ENCODE results near the gene VTI1A.

The VTI1A gene

GRCh38 chr10:112756235-112756527, 309.2 kb downstream of the VTI1A start:
- DNase-seq (ENCODE audit: low read depth), result no peak

DNA sequence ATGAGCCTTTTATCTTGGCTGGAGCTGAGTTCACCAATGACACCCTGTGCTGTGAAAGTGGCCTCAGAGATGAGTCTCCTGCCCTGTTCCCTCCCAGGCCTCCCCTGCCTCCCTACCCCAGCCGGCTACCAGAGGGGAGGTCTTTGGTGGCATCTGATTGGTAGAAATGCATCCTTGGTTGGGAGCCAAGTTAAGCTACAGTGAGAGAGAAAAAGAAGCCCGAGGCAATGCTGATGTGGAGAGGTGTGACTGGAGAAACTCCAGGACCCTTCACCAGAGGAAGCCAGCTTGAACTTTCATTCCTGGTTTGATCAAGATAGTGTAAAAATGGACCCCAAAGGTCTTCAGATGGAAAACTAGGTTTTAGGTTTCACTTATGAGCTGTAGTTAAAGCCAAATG, 311.9 kb downstream of the VTI1A start:
- DNase-seq (ENCODE audit: low read depth), result no peak

GRCh38 chr10:112759496-112759895, 312.5 kb downstream of the VTI1A start:
- no peak for DNase-seq (ENCODE audit: low read depth)

GRCh38 chr10:112761256-112761655, 314.2 kb downstream of the VTI1A start:
- DNase-seq (ENCODE audit: low read depth), result no peak

GRCh38 chr10:112763916-112764520, 317.0 kb downstream of the VTI1A start:
- DNase-seq (ENCODE audit: low read depth), result no peak

DNA sequence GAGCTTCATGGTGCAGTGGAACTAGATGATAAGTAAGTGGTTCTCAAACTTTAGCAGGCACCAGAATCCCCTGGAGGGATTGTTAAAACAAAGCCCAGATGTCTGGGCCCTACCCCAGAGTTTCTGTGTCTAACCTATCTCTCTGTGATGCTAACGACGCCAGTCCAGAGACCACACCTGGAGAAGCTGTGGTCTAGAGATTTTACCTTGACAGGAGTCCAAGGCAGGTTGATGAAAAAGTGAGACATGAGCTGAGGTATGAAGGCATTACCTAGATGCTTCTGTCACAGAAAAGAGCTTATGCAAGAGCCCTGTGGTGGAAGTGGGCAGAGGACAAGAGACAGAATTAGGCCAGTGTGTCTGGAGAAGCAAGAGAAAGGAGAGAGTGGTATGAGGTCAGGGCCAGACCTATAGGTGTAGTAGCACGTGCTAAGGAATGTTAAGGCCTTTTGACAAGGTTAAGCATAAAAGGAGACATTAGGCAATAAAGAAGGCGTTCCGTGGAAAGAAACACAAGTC, 318.8 kb downstream of the VTI1A start:
- DNase-seq (ENCODE audit: low read depth), result no peak

DNA sequence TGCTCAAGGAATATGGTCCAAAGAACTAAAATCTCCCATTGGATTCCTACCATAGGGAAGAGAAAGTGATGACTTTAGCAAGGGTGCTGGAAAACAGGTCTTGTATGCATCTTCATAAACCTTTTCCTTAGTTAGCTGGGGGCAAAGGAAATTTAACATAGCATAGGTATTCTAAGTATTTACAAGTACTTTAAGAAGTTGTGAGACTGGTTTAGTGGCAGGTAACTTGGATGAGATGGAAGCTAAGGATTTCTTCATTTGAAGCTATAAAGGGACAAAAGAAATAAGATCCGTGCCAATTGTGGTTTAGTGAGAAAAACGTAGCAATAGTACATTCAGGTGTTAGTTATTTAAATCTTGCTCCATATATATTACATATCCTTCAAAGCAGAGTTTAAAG, 319.6 kb downstream of the VTI1A start:
- no peak for DNase-seq (ENCODE audit: low read depth)

- no peak for DNase-seq (ENCODE audit: low read depth)
These were observed 320.1 kb downstream of the VTI1A start for GRCh38 chr10:112767156-112767555.

DNA sequence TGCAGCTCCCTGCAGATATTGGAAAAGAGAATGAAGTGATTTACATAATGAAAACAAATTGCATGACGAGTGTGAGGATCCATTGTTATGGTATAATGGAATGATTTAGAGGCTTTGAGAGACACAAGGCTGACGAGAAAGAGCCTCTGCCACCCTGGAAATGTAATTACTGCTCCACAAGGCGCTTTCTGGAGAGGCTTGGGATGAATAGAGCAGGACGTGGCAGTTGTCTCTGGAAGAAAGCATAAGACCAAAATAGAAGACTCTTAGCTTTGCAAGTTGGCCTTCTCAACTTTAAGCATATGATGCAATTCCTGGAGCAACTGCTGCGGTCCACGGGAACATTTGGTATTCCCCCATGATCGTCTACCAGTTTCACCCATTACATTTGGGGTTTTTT, 321.1 kb downstream of the VTI1A start:
- DNase-seq (ENCODE audit: low read depth), result no peak

GRCh38 chr10:112769081-112769480, 322.1 kb downstream of the VTI1A start:
- DNase-seq (ENCODE audit: low read depth), result no peak

- no peak for DNase-seq (ENCODE audit: low read depth)
These were observed 322.8 kb downstream of the VTI1A start for GRCh38 chr10:112769611-112770370.

DNA sequence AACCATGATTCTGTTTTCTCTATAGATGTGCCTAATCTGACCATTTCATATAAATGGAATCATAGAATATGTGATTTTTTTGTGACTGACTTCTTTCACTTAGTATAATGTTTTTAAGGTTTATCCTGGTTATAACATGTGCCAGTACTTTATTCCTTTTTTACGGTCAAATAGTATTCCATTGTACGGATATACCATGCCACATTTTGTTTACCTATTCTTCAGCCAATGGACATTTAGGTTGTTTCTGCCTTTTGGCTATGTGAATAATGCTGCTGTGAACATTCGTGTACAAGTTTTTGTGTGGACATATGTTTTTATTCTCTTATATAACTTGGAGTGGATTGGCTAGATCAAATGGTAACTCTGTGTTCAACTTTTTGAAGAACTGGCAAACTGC, 324.7 kb downstream of the VTI1A start:
- no peak for DNase-seq (ENCODE audit: low read depth)

GRCh38 chr10:112773783-112774182, 326.8 kb downstream of the VTI1A start:
- DNase-seq (ENCODE audit: low read depth), result no peak

DNA sequence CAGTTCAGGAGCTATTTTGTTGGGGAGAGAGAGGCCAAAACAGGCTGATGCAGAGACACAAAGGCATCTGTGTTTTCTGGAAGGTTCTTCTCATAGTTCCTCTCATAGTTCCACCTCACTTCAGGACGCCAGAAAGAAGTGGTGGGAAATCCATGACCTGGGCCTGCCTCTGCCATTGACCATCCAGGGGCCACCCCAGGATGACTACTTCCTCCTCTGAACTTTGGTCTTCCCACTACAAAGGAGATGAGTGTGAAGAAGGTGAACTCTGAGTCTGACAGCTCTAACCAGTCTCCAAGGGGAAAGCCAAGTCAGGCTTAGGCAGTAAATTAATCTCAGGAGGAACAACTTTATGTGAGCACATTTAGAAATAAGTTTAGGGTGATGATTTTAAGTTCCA, 327.2 kb downstream of the VTI1A start:
- no peak for DNase-seq (ENCODE audit: low read depth)

GRCh38 chr10:112774798-112775197, 327.8 kb downstream of the VTI1A start:
- DNase-seq (ENCODE audit: low read depth), result no peak

DNA sequence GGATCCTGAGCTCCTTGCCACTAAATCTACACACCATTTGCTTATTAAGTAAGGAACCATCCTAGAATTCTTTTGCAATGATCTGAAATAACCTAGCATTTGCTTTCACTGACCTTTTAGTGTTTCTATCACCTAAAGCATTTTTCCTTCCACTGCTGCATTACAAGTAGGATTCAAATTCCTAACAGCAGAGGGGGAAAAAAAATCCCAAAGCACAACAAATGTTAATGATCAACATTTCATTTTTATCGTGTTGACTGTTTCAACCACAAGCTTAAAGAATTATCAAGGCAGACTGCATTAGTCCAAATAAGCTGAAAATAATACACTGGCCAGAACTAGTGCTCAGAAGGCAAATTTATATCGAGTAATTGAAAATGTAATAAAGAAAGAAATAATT, 328.4 kb downstream of the VTI1A start:
- no peak for DNase-seq (ENCODE audit: low read depth)

DNA sequence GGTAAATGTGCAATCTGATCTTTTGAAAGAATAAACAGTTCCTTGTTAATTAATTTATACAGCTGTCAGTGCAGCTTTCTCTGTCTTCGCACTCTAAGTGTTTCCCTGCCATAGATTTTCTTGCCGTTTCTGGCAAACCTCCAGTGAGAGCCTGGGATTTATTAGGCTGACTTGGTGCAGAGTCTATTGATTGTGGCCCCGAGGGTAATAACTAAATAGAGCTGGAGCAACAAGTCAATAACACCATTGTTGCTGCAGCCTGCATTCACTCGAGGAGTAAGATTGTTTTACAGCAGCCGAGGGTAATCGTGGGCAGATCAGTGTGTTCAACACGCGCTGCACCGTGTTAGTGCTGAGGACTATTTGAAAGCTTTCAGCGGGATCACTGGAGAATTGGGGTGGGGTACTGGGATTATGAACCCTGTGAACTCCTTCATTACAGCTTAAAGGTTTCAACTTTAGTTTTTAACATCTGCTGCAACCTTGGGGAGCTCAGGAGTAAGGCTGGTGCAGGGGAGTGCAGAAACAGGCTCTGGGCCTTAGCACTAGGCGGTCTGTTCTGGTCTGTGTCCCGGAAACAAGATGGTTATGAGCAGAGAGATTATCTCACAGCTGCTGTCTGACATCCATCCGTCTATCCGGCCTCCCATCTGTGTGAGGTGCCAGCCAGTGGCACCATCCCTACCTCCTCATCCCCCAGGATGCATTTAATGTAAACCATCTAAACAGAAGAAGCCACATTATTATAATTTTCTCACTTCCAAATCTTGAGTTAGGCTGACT, 329.1 kb downstream of the VTI1A start:
- DNase-seq (ENCODE audit: low read depth), result no peak

GRCh38 chr10:112778579-112778978, 331.6 kb downstream of the VTI1A start:
- DNase-seq (ENCODE audit: low read depth), result no peak

GRCh38 chr10:112779025-112779770, 332.2 kb downstream of the VTI1A start:
- no peak for DNase-seq (ENCODE audit: low read depth)

GRCh38 chr10:112782200-112782907, 335.3 kb downstream of the VTI1A start:
- DNase-seq (ENCODE audit: low read depth), result no peak

GRCh38 chr10:112783351-112784021, 336.5 kb downstream of the VTI1A start:
- no peak for DNase-seq (ENCODE audit: low read depth)

Data from activated T-cell treated with anti-CD3 and anti-CD28 coated beads for 24 hours (primary cell).